ENCODE results near the gene ZBTB16.

GRCh38 chr11:114258696-114259095 is 199.2 kb downstream of the ZBTB16 start:
- TF ChIP-seq, protein P1, sequence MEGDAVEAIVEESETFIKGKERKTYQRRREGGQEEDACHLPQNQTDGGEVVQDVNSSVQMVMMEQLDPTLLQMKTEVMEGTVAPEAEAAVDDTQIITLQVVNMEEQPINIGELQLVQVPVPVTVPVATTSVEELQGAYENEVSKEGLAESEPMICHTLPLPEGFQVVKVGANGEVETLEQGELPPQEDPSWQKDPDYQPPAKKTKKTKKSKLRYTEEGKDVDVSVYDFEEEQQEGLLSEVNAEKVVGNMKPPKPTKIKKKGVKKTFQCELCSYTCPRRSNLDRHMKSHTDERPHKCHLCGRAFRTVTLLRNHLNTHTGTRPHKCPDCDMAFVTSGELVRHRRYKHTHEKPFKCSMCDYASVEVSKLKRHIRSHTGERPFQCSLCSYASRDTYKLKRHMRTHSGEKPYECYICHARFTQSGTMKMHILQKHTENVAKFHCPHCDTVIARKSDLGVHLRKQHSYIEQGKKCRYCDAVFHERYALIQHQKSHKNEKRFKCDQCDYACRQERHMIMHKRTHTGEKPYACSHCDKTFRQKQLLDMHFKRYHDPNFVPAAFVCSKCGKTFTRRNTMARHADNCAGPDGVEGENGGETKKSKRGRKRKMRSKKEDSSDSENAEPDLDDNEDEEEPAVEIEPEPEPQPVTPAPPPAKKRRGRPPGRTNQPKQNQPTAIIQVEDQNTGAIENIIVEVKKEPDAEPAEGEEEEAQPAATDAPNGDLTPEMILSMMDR (IDR thresholded peaks at IDR 0.05) = no peak
- no peak for TF ChIP-seq POLR2A (IDR thresholded peaks at IDR 0.05)

All from adrenal gland (tissue), 5 donors.